GM18868 (cell line): Measurements from ENCODE around the gene PCA3.
"Not testable (repeated sequence)": the region's sequence is repeated elsewhere in the genome, so short reads cannot be mapped to it uniquely, and the experiment has no call there.

ENCODE experiments used
- ATAC-seq: cut with Tn5 transposase; IDR thresholded peaks from one replicate; pipeline ENCODE4 v1.9.1; 2021; ENCODE audit warnings: mild to moderate bottlenecking, moderate library complexity; ENCODE audit not compliant: unreplicated experiment

The PCA3 gene

GRCh38 chr9:76764138-76764537 lies at the start of gene PCA3:
PCA3 (plus strand) TSS chr9:76764438.
- ATAC-seq, result no peak

GRCh38 chr9:76716085-76716672 lies 48.1 kb upstream of the PCA3 start:
- no peak for ATAC-seq

- ATAC-seq, result no peak
Measured at GRCh38 chr9:76717176-76717575, 47.1 kb upstream of the PCA3 start.

- no peak for ATAC-seq
Measured at GRCh38 chr9:76717613-76718012, 46.6 kb upstream of the PCA3 start.

- no peak for ATAC-seq
Measured at GRCh38 chr9:76718166-76718565, 46.1 kb upstream of the PCA3 start.

GRCh38 chr9:76720245-76720644 lies 44.0 kb upstream of the PCA3 start:
- ATAC-seq, result no peak

- ATAC-seq, result no peak
Measured at GRCh38 chr9:76725011-76725546, 39.2 kb upstream of the PCA3 start.

- no peak for ATAC-seq
Measured at GRCh38 chr9:76725885-76726284, 38.4 kb upstream of the PCA3 start.

- no peak for ATAC-seq
Measured at GRCh38 chr9:76729116-76729515, 35.1 kb upstream of the PCA3 start.

GRCh38 chr9:76729980-76730737 lies 34.1 kb upstream of the PCA3 start:
- no peak for ATAC-seq

- no peak for ATAC-seq
Measured at GRCh38 chr9:76730801-76731200, 33.4 kb upstream of the PCA3 start.

- ATAC-seq, result no peak
Measured at GRCh38 chr9:76732341-76732958, 31.8 kb upstream of the PCA3 start.

- ATAC-seq, result no peak
Measured at GRCh38 chr9:76733096-76733495, 31.1 kb upstream of the PCA3 start.

GRCh38 chr9:76734716-76735115 lies 29.5 kb upstream of the PCA3 start:
- ATAC-seq, result no peak

- no peak for ATAC-seq
Measured at GRCh38 chr9:76737154-76737902, 26.9 kb upstream of the PCA3 start.

GRCh38 chr9:76738402-76738801 lies 25.8 kb upstream of the PCA3 start:
- no peak for ATAC-seq

- ATAC-seq, result no peak
Measured at GRCh38 chr9:76741524-76741923, 22.7 kb upstream of the PCA3 start.

GRCh38 chr9:76742890-76743289 lies 21.3 kb upstream of the PCA3 start:
- not testable (repeated sequence) for ATAC-seq

GRCh38 chr9:76743931-76744330 lies 20.3 kb upstream of the PCA3 start:
- ATAC-seq, result no peak

- peak; percentile 77 for ATAC-seq
Measured at GRCh38 chr9:76744336-76744735, 19.9 kb upstream of the PCA3 start.

GRCh38 chr9:76751001-76751400 lies 13.2 kb upstream of the PCA3 start:
- ATAC-seq, result no peak
